RCC 7860 (cell line): ENCODE data around the gene ERGIC1.
"Not testable (repeated sequence)": the region's sequence is repeated elsewhere in the genome, so short reads cannot be mapped to it uniquely, and the experiment has no call there.

Source experiments
- DNase-seq: peaks from one replicate; pipeline ENCODE4 v3.0.0-alpha.2; 2015; ENCODE audit warnings: low spot score
- FAIRE-seq: peaks from 2 replicates; lab custom pipeline; 2012; peaks lifted over from hg19 to GRCh38; lab: Jason Lieb, UNC

ERGIC1 gene

DNA sequence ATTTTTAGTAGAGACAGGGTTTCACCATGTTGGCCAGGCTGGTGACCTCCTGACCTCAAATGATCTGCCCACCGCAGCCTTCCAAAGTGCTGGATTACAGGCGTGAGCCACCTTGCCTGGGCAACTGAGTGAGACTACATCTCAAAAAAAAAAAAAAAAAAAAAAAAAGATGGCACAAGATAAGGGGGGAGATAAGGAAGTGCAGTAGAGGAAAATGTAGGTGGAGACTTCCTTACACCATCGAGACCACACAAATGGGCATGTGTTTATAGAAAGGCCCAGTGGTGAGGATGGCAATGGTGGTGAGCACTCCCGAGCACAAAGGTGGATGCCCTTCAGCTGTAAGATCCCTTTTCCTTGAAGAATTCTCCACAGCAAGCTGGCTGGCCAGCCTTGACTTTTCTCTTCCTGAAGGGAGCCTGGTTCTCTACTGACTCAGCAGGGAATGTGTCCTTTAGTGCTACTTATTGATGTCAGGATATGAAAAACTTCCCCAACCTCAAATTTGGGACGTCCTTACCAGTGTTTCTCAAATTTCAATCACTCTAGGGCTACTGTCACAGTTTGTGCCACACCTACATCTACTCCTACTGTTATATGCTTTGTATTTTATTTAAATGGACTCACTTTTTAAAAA is 28.2 kb downstream of the ERGIC1 start:
- no peak for FAIRE-seq
- DNase-seq: no peak

DNA sequence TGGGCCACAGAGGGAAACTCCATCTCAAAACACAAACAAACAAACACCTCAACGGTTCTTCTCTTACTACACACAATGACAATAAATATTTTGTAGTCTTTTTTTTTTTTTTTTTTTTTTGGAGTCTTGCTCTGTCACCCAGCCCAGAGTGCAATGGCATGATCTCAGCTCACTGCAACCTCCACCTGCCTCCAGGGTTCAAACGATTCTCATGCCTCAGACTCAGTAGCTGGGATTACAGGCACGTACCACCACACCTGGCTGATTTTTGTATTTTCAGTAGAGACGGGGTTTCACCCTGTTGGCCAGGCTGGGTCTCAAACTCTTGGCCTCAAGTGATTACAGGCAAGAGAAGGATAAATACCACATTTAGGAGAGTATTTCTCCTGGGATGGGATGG is 30.1 kb downstream of the ERGIC1 start:
- not testable (repeated sequence) for DNase-seq, FAIRE-seq

DNA sequence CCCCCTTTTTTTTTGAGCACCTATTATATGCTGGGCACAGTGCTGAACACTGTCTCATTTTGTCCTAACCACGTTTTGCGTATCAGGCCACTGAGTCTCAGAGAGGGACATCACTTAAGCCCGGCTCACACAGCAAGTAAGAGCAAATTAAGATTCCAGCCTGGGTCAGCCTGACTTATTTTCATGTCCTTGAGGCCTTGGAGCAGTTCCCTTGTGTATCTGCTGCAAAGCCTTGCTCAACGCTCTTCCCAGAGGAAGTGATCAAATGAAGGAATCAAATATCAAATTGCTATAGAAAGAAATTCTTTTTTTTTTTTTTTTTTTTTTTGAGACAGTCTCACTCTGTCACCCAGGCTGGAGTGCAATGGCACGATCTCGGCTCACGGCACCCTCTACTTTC is 30.7 kb downstream of the ERGIC1 start:
- FAIRE-seq: no peak
- DNase-seq: no peak

DNA sequence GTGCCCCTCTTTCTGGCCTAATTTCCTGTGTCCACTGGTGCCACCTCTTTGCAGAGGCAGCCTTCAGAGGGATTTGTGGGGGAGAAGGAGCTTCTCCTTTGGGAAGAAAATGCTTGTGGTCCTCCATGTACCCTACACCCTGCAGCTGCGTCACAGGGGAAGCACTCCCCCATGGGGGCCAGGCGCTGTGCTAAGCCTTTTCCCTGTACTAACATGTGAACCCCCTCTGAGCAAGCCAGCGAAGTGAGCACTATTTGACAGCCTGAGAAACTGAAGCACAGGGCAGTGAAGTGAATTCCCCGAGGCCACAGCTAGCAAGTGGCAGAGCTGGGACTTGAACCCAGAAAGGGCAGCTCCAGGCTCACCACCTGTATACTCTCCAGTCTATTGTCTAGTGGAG is 32.3 kb downstream of the ERGIC1 start:
- no peak for FAIRE-seq
- DNase-seq: no peak

DNA sequence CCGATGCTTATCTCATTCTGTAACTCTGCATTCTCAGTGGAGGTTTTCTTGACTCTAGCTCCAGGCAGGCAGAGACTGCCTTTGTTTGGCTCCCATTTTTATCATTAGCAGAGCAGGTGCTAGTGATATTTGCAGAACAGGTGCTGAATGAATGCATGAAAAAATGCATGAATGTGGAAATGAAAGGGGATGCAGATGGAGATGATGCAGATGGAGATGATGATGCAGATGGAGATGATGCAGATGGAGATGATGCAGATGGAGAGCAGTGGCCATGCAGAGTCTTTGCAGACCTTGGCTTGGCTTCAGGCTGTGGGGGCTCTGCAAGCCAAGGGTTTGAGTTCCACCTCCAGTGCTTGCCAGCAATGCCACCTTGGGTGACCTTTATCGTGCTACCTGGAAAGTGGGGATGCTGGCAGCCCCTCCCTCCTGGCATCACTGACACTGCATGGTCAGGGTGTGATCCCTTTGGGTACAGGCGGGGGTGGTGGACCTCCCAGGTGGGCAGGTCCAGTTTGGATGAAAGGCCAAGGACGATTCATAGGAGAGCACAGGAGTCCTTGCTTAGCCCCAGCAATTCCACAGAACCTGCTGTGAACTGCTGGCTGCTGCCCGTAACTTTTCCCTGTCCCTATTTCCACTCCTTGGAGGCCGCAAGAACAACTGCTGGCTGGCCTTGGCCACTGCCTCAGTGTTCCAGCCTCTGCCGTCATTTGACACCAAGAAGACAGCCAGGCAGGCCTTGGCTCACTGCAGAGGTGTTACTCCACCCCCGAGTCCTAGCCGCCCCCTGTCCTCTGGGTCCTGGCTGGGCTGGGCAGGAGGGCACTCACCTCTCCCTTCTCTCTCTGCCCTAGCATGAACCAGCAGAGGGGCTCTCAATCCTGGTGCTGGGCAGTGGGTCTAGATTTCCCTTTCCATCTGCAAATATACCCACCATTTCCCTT is 33.0 kb downstream of the ERGIC1 start:
- DNase-seq (no peak), FAIRE-seq (no peak)

DNA sequence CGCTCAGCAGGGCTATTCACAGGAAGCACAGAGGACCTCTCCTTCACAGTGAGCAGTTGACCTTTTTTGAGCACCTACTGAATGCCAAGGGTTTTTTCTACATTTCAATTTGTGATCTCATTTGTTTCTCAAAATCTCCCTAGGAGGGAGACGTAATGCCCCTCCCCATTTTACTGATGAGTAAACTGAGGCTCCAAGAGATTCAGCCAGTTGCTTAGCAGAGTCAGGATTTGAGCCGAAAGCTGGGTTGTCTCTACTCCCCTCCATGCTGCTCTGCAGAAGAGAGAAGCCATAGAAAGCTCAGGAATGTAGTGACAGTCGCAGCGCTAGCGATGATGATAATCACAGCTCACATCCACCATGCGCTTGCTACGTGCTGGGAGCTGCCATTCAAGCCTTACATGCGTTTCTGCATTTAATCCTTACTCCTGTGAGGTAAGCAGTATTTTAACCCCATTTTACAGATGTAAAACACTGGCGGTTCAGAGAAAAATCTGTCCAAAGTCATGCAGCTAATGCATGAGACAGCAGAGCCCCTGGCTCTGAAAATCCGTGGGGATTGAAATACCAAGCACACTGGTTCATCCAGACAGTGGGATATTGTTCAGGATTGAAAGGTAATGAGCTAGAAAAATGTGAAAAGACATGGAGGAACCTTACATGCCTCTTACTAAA is 33.8 kb downstream of the ERGIC1 start:
- DNase-seq (no peak), FAIRE-seq (no peak)

DNA sequence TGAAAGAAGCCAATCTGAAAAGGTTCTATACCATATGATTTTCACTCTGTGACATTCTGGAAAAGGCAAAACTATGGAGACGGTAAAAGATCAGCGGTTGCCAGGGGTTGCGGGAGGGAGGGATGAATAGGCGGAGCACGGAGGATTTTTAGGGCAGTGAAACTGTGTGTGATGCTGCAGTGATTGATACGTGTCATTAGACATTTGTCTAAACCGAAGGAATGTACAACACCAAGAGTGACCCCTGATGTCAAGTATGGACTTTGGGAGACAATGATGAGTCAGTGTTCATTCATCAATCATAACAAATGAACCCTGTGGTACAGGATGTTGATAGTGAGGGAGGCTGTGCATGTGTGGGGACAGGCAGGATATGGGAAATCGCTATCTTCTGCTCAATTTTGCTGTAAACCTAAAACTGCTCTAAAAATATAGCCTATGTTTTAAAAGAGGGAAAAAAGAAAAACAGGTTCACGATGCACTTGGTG is 34.4 kb downstream of the ERGIC1 start:
- DNase-seq (peak; percentile 97), FAIRE-seq (peak; percentile 95)

DNA sequence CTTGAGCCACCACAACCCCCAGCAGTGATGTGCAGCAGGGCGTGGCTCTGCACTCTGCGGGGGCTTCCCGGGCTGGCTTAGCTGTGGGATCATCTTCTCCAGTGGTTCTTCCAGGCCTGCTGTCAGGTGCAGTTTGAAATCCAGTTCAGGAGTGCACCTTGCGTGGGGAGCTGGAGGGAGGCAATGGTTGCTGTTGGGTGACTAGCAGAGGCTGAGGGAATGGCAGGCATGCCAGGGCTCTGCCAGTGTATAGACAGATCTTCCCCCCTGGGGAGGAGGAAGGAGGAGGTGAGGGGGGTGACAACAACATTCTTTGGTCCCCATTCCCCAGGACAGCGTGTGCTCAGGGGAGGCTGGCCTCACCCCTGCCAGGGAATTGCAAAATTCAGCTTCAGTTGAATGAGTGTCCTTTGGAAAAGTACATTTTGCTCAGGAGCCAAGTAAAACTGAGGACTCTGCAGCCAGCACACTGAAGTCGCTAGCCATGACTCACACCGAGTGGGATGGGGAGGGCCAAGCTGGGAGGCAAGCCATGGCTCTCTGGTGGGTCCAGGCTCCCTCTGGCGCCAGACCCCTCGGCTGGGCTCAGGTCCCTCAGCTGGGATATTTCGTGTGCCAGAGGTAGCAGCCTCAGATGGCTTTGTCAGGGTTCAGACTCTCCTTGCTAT is 35.0 kb downstream of the ERGIC1 start:
- DNase-seq: peak; percentile 96

DNA sequence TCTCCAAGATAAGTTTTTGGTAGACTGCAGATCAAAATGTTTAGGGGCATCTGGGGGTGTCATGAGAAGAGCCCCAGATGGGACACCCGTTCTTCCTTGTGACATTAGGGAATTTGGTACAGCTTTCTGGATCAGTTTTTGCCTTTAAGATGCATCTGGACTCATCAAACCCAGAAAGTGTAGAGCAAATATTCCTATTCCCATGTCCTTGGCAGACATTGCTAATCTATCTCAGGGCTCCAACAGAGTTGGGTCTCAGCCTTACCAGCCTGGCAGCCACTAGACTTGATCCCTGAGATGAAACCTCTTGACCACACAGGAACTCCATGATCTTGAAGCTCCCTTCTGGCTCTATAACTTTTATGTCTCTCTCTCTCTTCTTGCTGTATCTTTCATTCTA is 35.6 kb downstream of the ERGIC1 start:
- FAIRE-seq (no peak), DNase-seq (peak; percentile 32)

More for the DNA sequence above, 35.0 kb downstream of the ERGIC1 start:
- peak; percentile 88 for FAIRE-seq

DNA sequence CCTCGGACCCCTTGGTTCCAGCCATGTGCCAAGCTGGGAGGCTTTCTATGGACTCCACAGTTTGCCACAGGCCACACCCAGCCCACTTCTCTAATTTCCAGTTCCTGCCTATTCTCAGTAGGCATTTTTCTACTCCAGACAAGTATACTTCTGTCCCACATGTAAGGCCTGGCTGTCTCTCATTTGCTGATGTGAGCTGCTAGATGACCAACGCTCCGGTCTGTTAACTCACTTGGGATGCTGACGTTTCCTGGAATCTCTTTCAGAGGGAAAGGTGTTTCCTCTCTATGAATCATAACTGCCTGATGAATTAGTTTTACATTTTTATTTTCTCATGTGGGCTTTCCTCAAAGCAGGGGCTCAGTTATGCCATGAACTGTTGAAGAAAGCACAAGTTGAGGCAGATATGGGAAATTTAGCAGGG is 36.3 kb downstream of the ERGIC1 start:
- DNase-seq (peak; percentile 98), FAIRE-seq (peak; percentile 96)

DNA sequence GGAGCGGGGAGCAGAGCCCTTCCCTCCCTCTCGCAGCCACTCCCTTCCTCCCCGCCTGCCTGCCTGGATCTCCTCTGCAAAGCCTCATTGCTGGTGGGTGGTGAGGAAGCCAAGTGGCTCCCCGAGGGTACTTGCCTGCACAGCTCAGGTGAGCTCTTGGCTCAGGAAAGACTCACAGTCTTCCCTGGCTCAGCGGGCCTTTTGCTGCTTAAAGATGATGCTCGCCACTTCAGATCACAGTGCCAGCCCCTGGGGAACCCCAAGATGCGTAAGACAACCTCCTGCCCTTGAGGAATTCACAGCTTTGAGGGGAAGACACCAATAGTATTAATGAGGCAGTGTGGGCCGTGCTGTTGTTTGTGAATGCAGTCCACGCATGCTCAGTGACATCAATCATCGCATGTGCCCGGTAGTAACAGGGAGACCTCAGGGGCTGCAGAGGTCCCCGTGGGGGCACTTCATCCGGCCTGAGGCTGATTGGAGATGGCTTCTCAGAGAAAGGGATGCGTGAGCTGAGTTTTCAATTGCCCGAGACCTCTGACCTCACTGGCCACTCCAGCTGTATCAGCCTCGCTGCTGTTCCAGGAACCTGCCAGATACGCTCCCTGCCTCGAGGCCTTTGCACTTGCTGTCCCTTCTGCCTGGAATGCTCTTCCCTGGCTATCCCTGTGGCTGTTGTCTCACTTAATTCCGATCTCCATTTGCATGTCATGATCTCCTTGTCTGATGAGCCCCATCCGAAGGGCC is 36.8 kb downstream of the ERGIC1 start:
- DNase-seq (no peak), FAIRE-seq (no peak)

DNA sequence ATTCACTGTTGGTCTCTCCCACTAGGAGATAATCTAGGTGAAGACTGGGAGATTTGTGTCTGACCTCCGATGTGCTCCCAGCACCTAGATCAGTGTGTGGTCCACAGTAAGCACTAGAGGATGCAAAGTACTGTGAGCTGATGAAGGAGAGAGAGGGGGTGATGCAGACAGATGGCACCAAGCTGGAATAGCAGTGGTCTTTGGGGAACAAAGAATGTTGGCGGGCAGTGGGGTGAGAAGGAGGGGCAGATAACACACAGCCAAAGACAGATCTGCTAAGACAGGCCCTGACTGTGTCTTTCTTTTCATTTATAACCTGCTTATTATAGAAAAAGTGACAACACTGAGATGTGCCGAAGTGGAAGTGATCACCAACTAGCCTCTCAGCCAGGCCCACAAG is 37.5 kb downstream of the ERGIC1 start:
- no peak for FAIRE-seq

DNA sequence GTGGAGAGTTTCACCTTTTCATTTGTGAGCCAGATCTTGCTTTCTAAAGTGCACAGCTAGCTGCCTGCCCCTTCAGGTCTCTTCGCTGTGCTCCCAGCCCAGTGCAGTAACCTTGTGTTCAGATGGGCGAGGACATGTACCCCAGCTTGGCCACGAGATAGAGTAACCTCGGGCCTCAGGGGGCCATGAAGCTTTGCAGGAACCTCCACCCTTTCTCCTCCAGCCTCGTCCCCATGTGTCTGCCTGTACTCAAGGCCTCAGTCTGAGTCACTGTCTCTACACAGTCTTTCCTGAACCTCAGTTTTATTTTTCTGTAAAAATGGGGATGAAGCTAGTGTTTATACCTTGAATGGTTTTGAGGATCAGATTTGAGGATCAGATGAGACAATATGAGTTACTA is 37.9 kb downstream of the ERGIC1 start:
- FAIRE-seq: no peak
- DNase-seq: no peak

More for the DNA sequence above, 37.5 kb downstream of the ERGIC1 start:
- no peak for DNase-seq

DNA sequence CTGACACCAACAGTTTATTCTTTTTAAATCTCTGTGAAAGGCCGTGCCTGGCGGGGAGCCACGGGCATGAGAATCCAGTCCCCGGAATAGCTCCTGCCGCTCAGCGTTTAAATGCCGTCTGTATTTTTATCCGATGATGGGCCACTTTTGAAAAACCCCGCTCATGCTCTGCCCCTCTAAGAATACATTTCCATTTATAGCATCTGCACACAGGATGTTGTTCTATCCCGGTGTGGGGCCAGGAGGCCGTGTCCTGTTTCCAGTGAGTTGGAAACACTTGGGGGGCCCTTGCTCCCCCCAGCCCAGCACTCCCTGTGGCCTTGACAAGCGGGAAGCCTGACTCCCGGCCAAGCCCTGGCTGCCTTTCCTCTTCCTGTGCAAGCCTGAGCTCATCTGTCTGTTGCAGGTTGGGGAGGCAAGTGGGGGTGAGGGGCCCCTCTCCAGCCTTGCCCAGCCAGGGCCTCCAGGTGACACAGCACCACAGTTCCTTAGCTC is 39.0 kb downstream of the ERGIC1 start:
- no peak for DNase-seq
- no peak for FAIRE-seq

DNA sequence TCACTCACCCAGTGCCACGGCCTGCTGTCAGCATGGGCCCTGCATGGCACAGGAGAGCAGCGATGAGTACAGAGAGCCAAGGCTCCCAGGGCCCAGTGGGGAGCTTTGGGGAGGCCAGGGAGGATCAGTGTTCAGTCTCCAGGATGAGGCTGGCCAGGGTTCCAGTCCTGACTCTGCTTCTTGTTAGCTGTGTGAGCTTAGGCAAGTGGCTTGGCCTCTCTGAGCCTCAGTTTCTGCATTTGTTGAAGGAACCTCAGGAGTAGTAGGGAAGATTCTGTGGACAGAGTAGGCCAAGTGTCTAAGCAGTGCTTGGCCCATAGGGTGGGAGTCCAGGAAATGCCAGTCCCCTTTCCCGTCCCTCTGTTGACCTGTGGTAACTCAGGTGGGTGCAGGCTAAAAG is 39.5 kb downstream of the ERGIC1 start:
- DNase-seq (no peak), FAIRE-seq (no peak)

DNA sequence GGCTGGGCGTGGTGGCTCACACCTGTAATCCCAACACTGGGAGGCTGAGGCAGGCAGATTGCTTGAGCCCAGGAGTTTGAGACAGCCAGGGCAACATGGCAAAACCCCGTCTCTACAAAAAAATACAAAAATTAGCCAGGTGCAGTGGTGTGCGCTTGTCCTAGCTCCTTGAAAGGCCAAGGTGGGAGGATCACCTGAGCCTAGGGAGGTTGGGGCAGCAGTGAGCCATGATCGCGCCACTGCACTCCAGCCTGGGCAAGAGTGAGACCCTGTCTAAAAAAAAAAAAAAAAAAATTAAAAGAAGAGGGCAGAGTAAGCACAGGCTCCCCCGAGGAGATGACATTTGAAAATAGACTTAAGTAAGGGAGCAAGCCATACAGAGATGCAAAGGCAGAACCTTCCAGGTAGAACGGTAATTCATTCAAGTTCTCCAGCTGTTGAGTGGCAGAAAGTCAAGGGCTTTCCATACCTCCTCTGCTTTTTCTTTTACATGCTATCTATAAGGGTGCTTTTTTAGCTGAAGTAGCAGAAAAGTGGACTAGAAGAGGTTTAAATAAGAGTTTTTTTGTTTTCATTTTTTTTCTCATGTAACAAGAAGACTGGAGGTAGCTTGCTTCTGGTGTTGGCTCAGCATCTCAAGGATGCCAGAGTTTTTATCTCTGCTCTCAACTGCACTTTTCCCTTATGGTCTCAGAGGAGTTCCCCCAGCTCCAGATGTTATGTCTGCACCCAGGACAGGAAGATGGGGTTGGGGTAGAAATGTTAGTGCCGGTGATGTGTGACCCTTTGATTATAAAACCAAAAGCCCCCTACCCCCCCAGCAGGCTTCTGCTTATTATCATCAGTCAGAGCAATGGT is 40.8 kb downstream of the ERGIC1 start:
- FAIRE-seq: no peak
- no peak for DNase-seq

DNA sequence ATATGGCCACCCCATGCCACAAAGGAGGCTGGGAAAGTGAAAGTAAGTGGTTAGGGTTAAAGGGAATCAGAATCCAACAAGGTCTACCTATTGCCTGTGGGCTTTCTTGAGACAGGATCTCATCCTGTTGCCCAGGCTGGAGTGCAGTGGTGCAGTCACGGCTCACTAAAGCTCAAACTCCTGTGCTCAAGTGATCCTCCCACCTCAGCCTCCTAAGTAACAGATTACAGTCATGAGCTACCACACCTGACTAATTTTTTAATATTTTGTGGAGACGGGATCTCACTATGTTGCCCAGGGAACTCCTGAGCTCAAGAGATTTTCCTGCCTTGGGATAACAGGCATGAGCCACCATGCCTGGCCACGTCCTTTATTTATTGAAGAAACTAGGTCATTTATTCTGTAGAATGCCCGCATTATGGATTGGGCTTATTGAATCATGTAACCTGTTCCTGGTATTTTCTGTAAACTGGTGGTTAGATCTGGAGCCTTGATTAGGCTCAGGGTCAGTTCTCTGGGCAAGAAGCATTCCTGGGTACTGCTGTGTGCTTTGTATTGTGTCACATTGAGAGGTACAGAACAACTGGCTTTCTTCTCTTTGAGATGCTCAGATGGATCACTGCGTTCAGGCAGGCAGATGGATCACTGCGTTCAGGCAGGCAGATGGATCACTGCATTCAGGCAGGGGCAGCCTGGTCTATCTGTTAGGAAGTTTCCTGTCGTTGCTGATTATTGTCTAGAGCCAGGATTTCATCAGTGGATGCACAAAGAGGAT is 41.6 kb downstream of the ERGIC1 start:
- peak; percentile 88 for FAIRE-seq

DNA sequence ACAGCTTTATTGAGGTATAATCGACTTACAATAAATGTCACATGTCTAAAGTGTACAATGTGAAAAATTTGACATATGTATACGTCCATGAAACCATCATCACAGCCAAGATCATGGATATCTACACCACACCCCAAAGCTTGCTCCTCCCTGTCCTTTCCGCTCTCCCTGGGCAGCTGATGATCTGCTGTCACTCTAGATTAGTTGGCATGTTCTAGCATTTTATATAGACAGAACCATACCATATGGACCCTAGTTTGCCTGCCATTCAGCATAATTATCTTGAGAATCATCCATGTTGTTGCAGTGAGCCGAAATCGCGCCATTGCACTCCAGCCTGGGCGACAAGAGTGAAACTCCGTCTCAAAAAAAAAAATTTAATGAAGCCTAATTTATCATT is 42.5 kb downstream of the ERGIC1 start:
- no peak for DNase-seq
- FAIRE-seq: no peak

More for the DNA sequence above, 41.6 kb downstream of the ERGIC1 start:
- DNase-seq: peak; percentile 78
